ENCODE measurements around the gene PCDHA10.

GRCh38 chr5:140862441-140863295 is 7.0 kb downstream of the PCDHA10 start:
- no peak for TF ChIP-seq CTCF (IDR thresholded peaks at IDR 0.05)
- no peak for TF ChIP-seq POLR2A (IDR thresholded peaks at IDR 0.05)

Measured in right lobe of liver (tissue), 4 donors.